ENCODE results near the gene GRIN2C. TPM values are rescaled to one million over a fixed set of nuclear protein-coding genes. Genes with fewer than 3 reads are reported as not detected.

The GRIN2C gene
- total RNA-seq, 1 donor from 2014 or later = 1.0 TPM

DNA sequence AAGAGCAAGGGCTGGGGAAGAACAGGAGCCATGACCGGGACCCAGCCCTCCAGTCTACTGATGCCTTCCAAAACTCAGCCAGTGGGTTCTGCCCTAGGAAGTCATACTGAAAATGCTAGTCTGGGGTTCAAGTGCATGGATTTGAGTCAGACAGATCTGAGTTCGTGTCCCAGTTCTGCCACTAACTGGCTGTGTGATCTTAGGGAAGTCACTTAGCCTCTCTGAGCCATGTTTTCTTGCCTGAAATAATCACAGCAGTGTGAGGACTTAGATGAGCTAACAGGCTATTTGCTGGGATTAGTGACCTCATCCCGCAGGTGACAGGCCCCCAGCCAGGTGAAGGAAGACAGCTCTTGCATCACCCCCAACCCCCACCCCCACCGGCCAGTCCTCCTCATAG is 4.4 kb downstream of the GRIN2C start:
- Histone ChIP-seq H3K9ac (ENCODE audit: low read length) (no peak overlapping the region), H3K36me3 (ENCODE audit: insufficient read depth, low read length) (no peaks in the 10 kb centered on the region), H3K9me3 (ENCODE audit: insufficient read depth, low read depth, low read length) (peaks cover 3% of the 10 kb centered on the region), H3K4me1 (ENCODE audit: insufficient read depth, low read length) (no peaks in the 10 kb centered on the region), H3K4me2 (ENCODE audit: low read length) (no peak overlapping the region), H4K20me1 (ENCODE audit: insufficient read depth, low read length) (peaks cover 11% of the 10 kb centered on the region), H3K27me3 (ENCODE audit: insufficient read depth, low read length) (peaks cover 65% of the 10 kb centered on the region), H3K79me2 (ENCODE audit: insufficient read depth, low read length) (no peaks in the 10 kb centered on the region), H2AFZ (ENCODE audit: low read depth, low read length) (no peak overlapping the region), H3K4me3 (ENCODE audit: insufficient read depth, low read depth, low read length) (no peak overlapping the region), H3K27ac (ENCODE audit: low read depth, low read length) (no peak overlapping the region)
- no peak for DNase-seq (ENCODE audit: low read depth)
- Mint-ChIP-seq H3K27me3 (ENCODE audit: low read depth, unreplicated experiment) (peaks cover 77% of the 10 kb centered on the region), H3K4me1 (ENCODE audit: low read depth, unreplicated experiment) (peaks cover 4% of the 10 kb centered on the region), H3K36me3 (ENCODE audit: low read depth, unreplicated experiment) (peaks cover 7% of the 10 kb centered on the region), H3K27ac (ENCODE audit: unreplicated experiment) (no peak overlapping the region), H3K4me3 (ENCODE audit: unreplicated experiment) (no peak overlapping the region), H3K9me3 (ENCODE audit: unreplicated experiment) (peaks cover 3% of the 10 kb centered on the region)
- TF ChIP-seq, protein P1, sequence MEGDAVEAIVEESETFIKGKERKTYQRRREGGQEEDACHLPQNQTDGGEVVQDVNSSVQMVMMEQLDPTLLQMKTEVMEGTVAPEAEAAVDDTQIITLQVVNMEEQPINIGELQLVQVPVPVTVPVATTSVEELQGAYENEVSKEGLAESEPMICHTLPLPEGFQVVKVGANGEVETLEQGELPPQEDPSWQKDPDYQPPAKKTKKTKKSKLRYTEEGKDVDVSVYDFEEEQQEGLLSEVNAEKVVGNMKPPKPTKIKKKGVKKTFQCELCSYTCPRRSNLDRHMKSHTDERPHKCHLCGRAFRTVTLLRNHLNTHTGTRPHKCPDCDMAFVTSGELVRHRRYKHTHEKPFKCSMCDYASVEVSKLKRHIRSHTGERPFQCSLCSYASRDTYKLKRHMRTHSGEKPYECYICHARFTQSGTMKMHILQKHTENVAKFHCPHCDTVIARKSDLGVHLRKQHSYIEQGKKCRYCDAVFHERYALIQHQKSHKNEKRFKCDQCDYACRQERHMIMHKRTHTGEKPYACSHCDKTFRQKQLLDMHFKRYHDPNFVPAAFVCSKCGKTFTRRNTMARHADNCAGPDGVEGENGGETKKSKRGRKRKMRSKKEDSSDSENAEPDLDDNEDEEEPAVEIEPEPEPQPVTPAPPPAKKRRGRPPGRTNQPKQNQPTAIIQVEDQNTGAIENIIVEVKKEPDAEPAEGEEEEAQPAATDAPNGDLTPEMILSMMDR (IDR thresholded peaks at IDR 0.05; ENCODE audit: insufficient read depth, low read depth, low read length) = no peak
- TF ChIP-seq EZH2 (IDR thresholded peaks at IDR 0.05; ENCODE audit: insufficient read depth, low read length) = no peak
- no peak for FAIRE-seq

- H3K9ac ChIP-seq (ENCODE audit: low read length) = no peak overlapping the region
- Mint-ChIP-seq H3K4me3 (ENCODE audit: unreplicated experiment) (no peak overlapping the region), H3K27me3 (ENCODE audit: low read depth, unreplicated experiment) (peaks cover 77% of the 10 kb centered on the region), H3K9me3 (ENCODE audit: unreplicated experiment) (peaks cover 3% of the 10 kb centered on the region), H3K4me1 (ENCODE audit: low read depth, unreplicated experiment) (peaks cover 4% of the 10 kb centered on the region), H3K36me3 (ENCODE audit: low read depth, unreplicated experiment) (peaks cover 7% of the 10 kb centered on the region), H3K27ac (ENCODE audit: unreplicated experiment) (no peak overlapping the region)
- peaks cover 61% of the 10 kb centered on the region for H3K27me3 ChIP-seq (ENCODE audit: insufficient read depth, low read length)
- H3K36me3 ChIP-seq (ENCODE audit: insufficient read depth, low read length) = no peaks in the 10 kb centered on the region
- H3K4me1 ChIP-seq (ENCODE audit: insufficient read depth, low read length) = no peaks in the 10 kb centered on the region
- FAIRE-seq (no peak), DNase-seq (ENCODE audit: low read depth) (no peak)
- H3K27ac ChIP-seq (ENCODE audit: low read depth, low read length) = no peak overlapping the region
- no peaks in the 10 kb centered on the region for H3K79me2 ChIP-seq (ENCODE audit: insufficient read depth, low read length)
- peaks cover 8% of the 10 kb centered on the region for H4K20me1 ChIP-seq (ENCODE audit: insufficient read depth, low read length)
- no peak overlapping the region for H3K4me3 ChIP-seq (ENCODE audit: insufficient read depth, low read depth, low read length)
- H2AFZ ChIP-seq (ENCODE audit: low read depth, low read length) = no peak overlapping the region
- H3K9me3 ChIP-seq (ENCODE audit: insufficient read depth, low read depth, low read length) = peaks cover 3% of the 10 kb centered on the region
- H3K4me2 ChIP-seq (ENCODE audit: low read length) = no peak overlapping the region
- no peak for TF ChIP-seq EZH2 (IDR thresholded peaks at IDR 0.05; ENCODE audit: insufficient read depth, low read length)
- TF ChIP-seq, protein P1 (IDR thresholded peaks at IDR 0.05; ENCODE audit: insufficient read depth, low read depth, low read length) = no peak
Measured at GRCh38 chr17:74854792-74855191, 4.9 kb downstream of the GRIN2C start.

GRCh38 chr17:74853669-74854068 is 6.0 kb downstream of the GRIN2C start:
- H3K4me1 ChIP-seq (ENCODE audit: insufficient read depth, low read length) = no peaks in the 10 kb centered on the region
- peaks cover 80% of the 10 kb centered on the region for H3K27me3 Mint-ChIP-seq (ENCODE audit: low read depth, unreplicated experiment)
- no peak overlapping the region for H3K4me3 Mint-ChIP-seq (ENCODE audit: unreplicated experiment)
- H3K4me2 ChIP-seq (ENCODE audit: low read length) = no peak overlapping the region
- H3K27me3 ChIP-seq (ENCODE audit: insufficient read depth, low read length) = peaks cover 56% of the 10 kb centered on the region
- no peak overlapping the region for H3K4me3 ChIP-seq (ENCODE audit: insufficient read depth, low read depth, low read length)
- H3K36me3 ChIP-seq (ENCODE audit: insufficient read depth, low read length) = no peaks in the 10 kb centered on the region
- peaks cover 7% of the 10 kb centered on the region for H3K36me3 Mint-ChIP-seq (ENCODE audit: low read depth, unreplicated experiment)
- no peak overlapping the region for H3K9ac ChIP-seq (ENCODE audit: low read length)
- H3K27ac Mint-ChIP-seq (ENCODE audit: unreplicated experiment) = no peak overlapping the region
- H2AFZ ChIP-seq (ENCODE audit: low read depth, low read length) = no peak overlapping the region
- peaks cover 3% of the 10 kb centered on the region for H3K9me3 ChIP-seq (ENCODE audit: insufficient read depth, low read depth, low read length)
- FAIRE-seq = no peak
- TF ChIP-seq, protein P1 (IDR thresholded peaks at IDR 0.05; ENCODE audit: insufficient read depth, low read depth, low read length) = no peak
- TF ChIP-seq EZH2 (IDR thresholded peaks at IDR 0.05; ENCODE audit: insufficient read depth, low read length) = no peak
- no peak overlapping the region for H3K27ac ChIP-seq (ENCODE audit: low read depth, low read length)
- peaks cover 3% of the 10 kb centered on the region for H3K9me3 Mint-ChIP-seq (ENCODE audit: unreplicated experiment)
- peaks cover 2% of the 10 kb centered on the region for H4K20me1 ChIP-seq (ENCODE audit: insufficient read depth, low read length)
- no peak for DNase-seq (ENCODE audit: low read depth)
- peaks cover 4% of the 10 kb centered on the region for H3K4me1 Mint-ChIP-seq (ENCODE audit: low read depth, unreplicated experiment)
- H3K79me2 ChIP-seq (ENCODE audit: insufficient read depth, low read length) = no peaks in the 10 kb centered on the region
